ENCODE measurements around the gene AQP5.

DNA sequence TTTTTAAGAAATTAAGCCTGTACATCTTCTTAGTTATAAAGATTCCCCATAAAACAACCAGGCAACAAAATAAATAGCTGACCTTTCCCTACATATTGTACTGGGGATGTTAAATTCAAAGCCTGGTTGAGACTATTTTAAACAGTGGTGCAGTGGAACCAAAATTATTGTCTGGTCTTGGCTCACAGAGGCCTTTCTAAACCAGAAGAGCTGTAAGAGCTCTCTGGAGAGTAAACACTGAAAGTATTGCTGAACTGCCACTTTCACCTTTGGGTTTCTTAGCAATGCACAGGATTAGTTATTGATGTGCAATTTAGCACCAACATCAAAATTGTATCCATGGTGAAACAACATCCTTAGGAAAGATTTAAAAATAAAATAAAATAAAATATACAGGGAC, 43.0 kb downstream of the AQP5 start:
- TF ChIP-seq, protein P1, sequence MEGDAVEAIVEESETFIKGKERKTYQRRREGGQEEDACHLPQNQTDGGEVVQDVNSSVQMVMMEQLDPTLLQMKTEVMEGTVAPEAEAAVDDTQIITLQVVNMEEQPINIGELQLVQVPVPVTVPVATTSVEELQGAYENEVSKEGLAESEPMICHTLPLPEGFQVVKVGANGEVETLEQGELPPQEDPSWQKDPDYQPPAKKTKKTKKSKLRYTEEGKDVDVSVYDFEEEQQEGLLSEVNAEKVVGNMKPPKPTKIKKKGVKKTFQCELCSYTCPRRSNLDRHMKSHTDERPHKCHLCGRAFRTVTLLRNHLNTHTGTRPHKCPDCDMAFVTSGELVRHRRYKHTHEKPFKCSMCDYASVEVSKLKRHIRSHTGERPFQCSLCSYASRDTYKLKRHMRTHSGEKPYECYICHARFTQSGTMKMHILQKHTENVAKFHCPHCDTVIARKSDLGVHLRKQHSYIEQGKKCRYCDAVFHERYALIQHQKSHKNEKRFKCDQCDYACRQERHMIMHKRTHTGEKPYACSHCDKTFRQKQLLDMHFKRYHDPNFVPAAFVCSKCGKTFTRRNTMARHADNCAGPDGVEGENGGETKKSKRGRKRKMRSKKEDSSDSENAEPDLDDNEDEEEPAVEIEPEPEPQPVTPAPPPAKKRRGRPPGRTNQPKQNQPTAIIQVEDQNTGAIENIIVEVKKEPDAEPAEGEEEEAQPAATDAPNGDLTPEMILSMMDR (IDR thresholded peaks at IDR 0.05) = no peak
- TF ChIP-seq POLR2A (IDR thresholded peaks at IDR 0.05) = no peak
